ENCODE results near the gene FAM161A. TPM values are rescaled to one million over a fixed set of nuclear protein-coding genes. Genes with fewer than 3 reads are reported as not detected.
A peak's percentile ranks its signal among the peaks of the same experiment; 100 is the strongest.

The FAM161A gene
- total RNA-seq, 1 experiment from 2014 or later: 7.3 TPM

- no peak for TF ChIP-seq CTCF (IDR thresholded peaks at IDR 0.05 in 2 of 3, conservative IDR thresholded peaks at IDR 0.05 in 1 of 3; ENCODE audit: borderline replicate concordance in 1 of 3, insufficient read depth in 1 of 3, low read depth in 2 of 3, low read length in 2 of 3)
- TF ChIP-seq EZH2 (IDR thresholded peaks at IDR 0.05): no peak
- TF ChIP-seq EZH2phosphoT487 (IDR thresholded peaks at IDR 0.05; ENCODE audit: borderline replicate concordance): no peak
- TF ChIP-seq POLR2A (IDR thresholded peaks at IDR 0.05; ENCODE audit: borderline replicate concordance, extremely low read depth, insufficient read depth, insufficient read length): no peak
- TF ChIP-seq ZBTB33 (IDR thresholded peaks at IDR 0.05; ENCODE audit: extremely low read depth, insufficient replicate concordance, low read length): no peak
- no peak for TF ChIP-seq SIN3A (IDR thresholded peaks at IDR 0.05; ENCODE audit: low read depth)
- TF ChIP-seq JUND (IDR thresholded peaks at IDR 0.05): no peak
Measured at GRCh38 chr2:61855318-61855613, 1.4 kb upstream of the FAM161A start (continued).

DNA sequence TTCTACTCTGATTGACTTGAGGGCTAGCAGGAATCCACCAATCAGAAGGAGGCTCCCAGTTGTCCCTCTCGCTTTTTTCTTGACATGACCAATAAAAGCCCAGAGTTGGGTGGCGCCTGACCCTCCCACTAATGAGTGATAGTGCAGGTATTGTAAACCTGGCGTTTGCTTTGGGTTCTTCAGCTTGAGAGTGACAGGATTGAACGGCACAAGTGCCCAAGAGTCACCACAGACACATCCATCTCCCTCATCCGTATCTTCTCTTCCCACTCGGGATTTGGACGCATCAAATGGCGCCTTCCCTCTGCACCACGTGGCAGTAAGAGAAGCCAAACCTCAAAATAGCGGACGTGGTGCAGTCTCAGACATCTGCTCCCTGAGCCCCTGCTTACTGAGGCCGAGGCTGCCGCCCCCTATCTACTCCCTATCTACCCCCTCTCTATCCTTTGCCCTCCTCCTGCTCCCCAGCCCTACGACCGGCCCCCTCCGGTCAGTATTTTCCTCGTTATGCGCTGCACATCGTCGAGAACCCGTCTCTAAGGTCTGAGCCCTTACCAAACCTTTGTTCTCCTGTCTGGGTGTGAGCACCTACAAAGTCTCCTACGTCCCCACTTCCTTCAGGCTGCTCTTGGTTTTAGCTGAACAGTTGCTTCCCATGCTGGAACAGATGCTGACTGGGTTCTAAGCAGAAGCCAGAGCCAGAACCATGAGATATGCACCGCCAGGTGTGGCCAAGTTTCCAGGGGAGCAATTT, 881 bp upstream of the FAM161A start:
- Histone ChIP-seq H3K79me2 (ENCODE audit: insufficient read depth, low read length) (no peaks in the 10 kb centered on the region), H3K4me3 (replicated peaks in 1 of 2; ENCODE audit: low read depth in 1 of 2, low read length in 2 of 2) (peak overlapping the region; percentile 61 to 72), H3K9me2 (ENCODE audit: insufficient read depth) (no peaks in the 10 kb centered on the region), H3K9me3 (ENCODE audit: control insufficient read depth in 1 of 2, insufficient read depth in 1 of 2, low read depth in 1 of 2, low read length in 2 of 2) (no peaks in the 10 kb centered on the region), H3K27me3 (ENCODE audit: insufficient read depth, low read length) (no peaks in the 10 kb centered on the region), H3K4me1 (ENCODE audit: control insufficient read depth in 1 of 2, insufficient read depth in 2 of 2, low read length in 2 of 2) (peaks cover 0 to 26% of the 10 kb centered on the region in 2 experiments; a peak in 3 of 4 replicates), H4K20me1 (ENCODE audit: insufficient read depth) (no peaks in the 10 kb centered on the region), H3K9ac (ENCODE audit: low read length) (peak overlapping the region; percentile 69), H3K36me3 (ENCODE audit: control insufficient read depth in 1 of 2, insufficient read depth in 2 of 2, low read length in 2 of 2) (no peaks in the 10 kb centered on the region), H3K4me2 (ENCODE audit: low read length) (peak overlapping the region; percentile 99), H2AFZ (ENCODE audit: low read depth, low read length, poor library complexity, severe bottlenecking) (peak overlapping the region; percentile 92), H3K27ac (ENCODE audit: low read depth, low read length) (peak overlapping the region; percentile 71)
- RAD21 ChIA-PET (ENCODE audit: low non-redundant PET in 1 of 2, low total read pairs in 2 of 2, uncharacterized antibody in 2 of 2, unreplicated experiment in 2 of 2): interaction anchor here in 1 of 2 experiments (0.6 kb wide), 1 partner anchor 1106 kb away, joined by 3 read pairs; no protein-coding TSS in a partner anchor
- CTCF ChIA-PET: no interaction called here
- intact Hi-C loops (cut with micrococcal nuclease): no loop called here
- POLR2A ChIA-PET: interaction anchor here (1.9 kb wide), 1 partner anchor 91 kb away, joined by 5 read pairs; no protein-coding TSS in a partner anchor
- ATAC-seq (peak; percentile 84), DNase-seq (ENCODE audit: low read depth, low spot score) (peak; percentile 97)
- BruUV-seq (replicated peaks): no TSS peak
- TF ChIP-seq RAD21 (IDR thresholded peaks at IDR 0.05; ENCODE audit: low read depth) (no peak), ATF3 (IDR thresholded peaks at IDR 0.05) (no peak), POLR2A (IDR thresholded peaks at IDR 0.05; ENCODE audit: borderline replicate concordance, extremely low read depth, insufficient read depth, insufficient read length) (peak; percentile 21), SP1 (IDR thresholded peaks at IDR 0.05; ENCODE audit: low read depth) (peak; percentile 82)
- TF ChIP-seq, protein P1, sequence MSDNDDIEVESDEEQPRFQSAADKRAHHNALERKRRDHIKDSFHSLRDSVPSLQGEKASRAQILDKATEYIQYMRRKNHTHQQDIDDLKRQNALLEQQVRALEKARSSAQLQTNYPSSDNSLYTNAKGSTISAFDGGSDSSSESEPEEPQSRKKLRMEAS (IDR thresholded peaks at IDR 0.05): peak; percentile 81
